Measurements from ENCODE around the gene HHLA2. TPM values are rescaled to one million over a fixed set of nuclear protein-coding genes. Genes with fewer than 3 reads are reported as not detected.

HHLA2 gene
- total and polyA plus RNA-seq, 4 experiments from 2014 or later = 0.52 to 0.58 TPM; not detected in 2

Other genes with a start within 250 kb of the HHLA2 start
- gene CD47, start 205.5 kb upstream of the HHLA2 start, total RNA-seq = 100 to 1,000 TPM; 224 to 226 TPM
- 100 to 1,000 TPM; 281 to 288 TPM for gene CD47, start 205.5 kb upstream of the HHLA2 start, polyA plus RNA-seq
- 10 to 100 TPM; 24.1 to 26.1 TPM for gene IFT57, start 74.1 kb upstream of the HHLA2 start, total RNA-seq
- gene IFT57, start 74.1 kb upstream of the HHLA2 start, polyA plus RNA-seq = 10 to 100 TPM; 50.9 to 55.2 TPM
- under 1 TPM in 1 of 2 experiments, not detected in 1; 0.06 TPM for gene MYH15, start 214.0 kb downstream of the HHLA2 start, total RNA-seq
- not detected for gene MYH15, start 214.0 kb downstream of the HHLA2 start, polyA plus RNA-seq